Esophagus muscularis mucosa (tissue), 4 donors: ENCODE results near the gene HSPA12B. TPM values are rescaled to one million over a fixed set of nuclear protein-coding genes. Genes with fewer than 3 reads are reported as not detected.

Experiments used
- DNase-seq: peaks from one replicate; pipeline ENCODE4 v3.0.0-alpha.2; 2017; ENCODE audit errors: extremely low spot score
- H3K27ac ChIP-seq, 4 donors: fragments of 200-600 bp; sonication (generic); replicated peaks in 1 of 4; 1 replicate in 3 of 4; 2 replicates in 1 of 4; pipeline ENCODE4 v1.5.1; 2016 to 2019; ENCODE audit warnings: mild to moderate bottlenecking in 1 of 4
- H3K27me3 ChIP-seq, 4 donors: fragments of 200-600 bp; sonication (generic); one replicate each; pipeline versions ENCODE4 v1.5.1 to v1.6.0; 2016 to 2019
- H3K36me3 ChIP-seq, 4 donors: fragments of 200-600 bp; sonication (generic); one replicate each; pipeline ENCODE4 v1.5.1; 2016 to 2019
- H3K4me1 ChIP-seq, 4 donors: fragments of 200-600 bp; sonication (generic); one replicate each; pipeline ENCODE4 v1.5.1; 2016 to 2019
- H3K4me3 ChIP-seq, 4 donors: fragments of 200-600 bp; sonication (generic); 1 replicate in 2 of 4; 2 replicates in 2 of 4; pipeline ENCODE4 v1.5.1; 2016 to 2019; ENCODE audit warnings: mild to moderate bottlenecking in 4 of 4, moderate library complexity in 1 of 4
- H3K9me3 ChIP-seq, 4 donors: fragments of 200-600 bp; sonication (generic); 1 replicate in 3 of 4; 2 replicates in 1 of 4; pipeline ENCODE4 v1.5.1; 2016 to 2019
- CTCF ChIP-seq, 3 experiments: fragments of 200-600 bp in 2 of 3; fragments of 450-650 bp in 1 of 3; sonication (generic) in 2 of 3; IDR thresholded peaks; one replicate each; pipeline ENCODE4 v1.5.1; 2017 to 2019; ENCODE audit warnings: antibody characterized with exemption in 3 of 3, mild to moderate bottlenecking in 2 of 3, moderate library complexity in 1 of 3
- EP300 ChIP-seq: sonication (generic); formaldehyde crosslinking; IDR thresholded peaks from one replicate; pipeline ENCODE4 v1.6.1; 2017; ENCODE audit warnings: antibody characterized with exemption
- POLR2A ChIP-seq: fragments of 450-650 bp; IDR thresholded peaks from one replicate; pipeline ENCODE4 v1.6.1; 2017; ENCODE audit warnings: antibody characterized with exemption, moderate library complexity, mild to moderate bottlenecking, low read depth
- POLR2AphosphoS5 ChIP-seq, 2 donors: sonication (generic); formaldehyde crosslinking; IDR thresholded peaks; one replicate each; pipeline ENCODE4 v1.6.1; 2017; ENCODE audit warnings: antibody characterized with exemption in 2 of 2
- WGBS: methylation state at CpG from one replicate; pipeline ENCODE4 v1.1.5; 2018; 5-methylcytosine and 5-hydroxymethylcytosine counted together
- intact Hi-C: fragments of 100-400 bp; cut with DNase I; formaldehyde crosslinking; loops from one replicate; pipeline ENCODE4 v1.15.1; 2023
- total RNA-seq, 4 donors: library from RNA; depleted of rRNA; stranded (reverse); fragments of >200 nt; gene quantifications; one replicate each; pipeline versions ENCODE4 v1.1.0 to v1.2.1, GENCODE V29; 2016

HSPA12B gene
- total RNA-seq, 4 donors from 2014 or later = 8.9 to 22.2 (median 16.4) TPM

- intact Hi-C loops = no loop called here
- 81% methylated on average over 2 of the region's 2 CpGs for WGBS
These were observed 15.0 kb downstream of the HSPA12B start for GRCh38 chr20:3747471-3747870.

DNA sequence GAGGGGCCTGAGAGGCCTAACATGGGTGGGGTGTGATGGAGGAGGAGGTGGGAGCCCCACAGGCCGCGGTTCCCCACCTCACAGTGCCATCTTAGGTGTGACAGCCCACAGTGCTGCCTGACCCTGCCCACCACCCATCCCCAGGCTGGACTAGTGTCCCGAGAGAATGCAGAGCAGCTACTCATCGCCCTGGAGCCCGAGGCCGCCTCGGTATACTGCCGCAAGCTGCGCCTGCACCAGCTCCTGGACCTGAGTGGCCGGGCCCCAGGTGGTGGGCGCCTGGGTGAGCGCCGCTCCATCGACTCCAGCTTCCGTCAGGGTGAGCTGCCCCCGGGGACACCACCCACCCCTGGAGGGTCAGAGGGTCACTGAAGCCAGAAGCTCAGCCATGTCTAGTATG, 15.6 kb downstream of the HSPA12B start:
- H3K9me3 ChIP-seq = no peaks in the 10 kb centered on the region
- intact Hi-C loops = no loop called here
- peaks cover 31 to 44% (median 33%) of the 10 kb centered on the region in 4 donors for H3K4me1 ChIP-seq
- TF ChIP-seq POLR2AphosphoS5 (IDR thresholded peaks at IDR 0.05) (no peak), EP300 (no peak), CTCF (IDR thresholded peaks at IDR 0.05) (no peak), POLR2A (no peak)
- H3K4me3 ChIP-seq = no peak overlapping the region
- WGBS = 100% methylated on average over 4 of the region's 16 CpGs
- peaks cover 0 to 28% (median 0%) of the 10 kb centered on the region in 4 donors for H3K27me3 ChIP-seq
- no peak overlapping the region for H3K27ac ChIP-seq
- no peak for DNase-seq
- H3K36me3 ChIP-seq = peaks cover 0 to 90% (median 42%) of the 10 kb centered on the region in 4 donors

More at GRCh38 chr20:3747471-3747870, 15.0 kb downstream of the HSPA12B start:
- H3K27ac ChIP-seq = no peak overlapping the region
- no peaks in the 10 kb centered on the region for H3K9me3 ChIP-seq
- peaks cover 0 to 91% (median 41%) of the 10 kb centered on the region in 4 donors for H3K36me3 ChIP-seq
- no peak for TF ChIP-seq CTCF (IDR thresholded peaks at IDR 0.05)
- H3K27me3 ChIP-seq = peaks cover 0 to 28% (median 0%) of the 10 kb centered on the region in 4 donors
- no peak overlapping the region for H3K4me3 ChIP-seq
- DNase-seq = no peak
- peaks cover 25 to 38% (median 27%) of the 10 kb centered on the region in 4 donors for H3K4me1 ChIP-seq

- Histone ChIP-seq H3K27ac (no peak overlapping the region), H3K36me3 (peaks cover 0 to 78% (median 47%) of the 10 kb centered on the region in 4 donors), H3K4me3 (peak overlapping the region in 1 of 4 donors; percentile 14), H3K4me1 (peaks cover 37 to 54% (median 42%) of the 10 kb centered on the region in 4 donors), H3K9me3 (no peaks in the 10 kb centered on the region), H3K27me3 (peaks cover 0 to 28% (median 0%) of the 10 kb centered on the region in 4 donors)
- intact Hi-C loops = no loop called here
- TF ChIP-seq CTCF (IDR thresholded peaks at IDR 0.05) = no peak
- no peak for TF ChIP-seq POLR2A
- TF ChIP-seq POLR2AphosphoS5 (IDR thresholded peaks at IDR 0.05) = no peak
- TF ChIP-seq EP300 = no peak
- 88% methylated on average over 12 of the region's 24 CpGs for WGBS
- no peak for DNase-seq
These were observed 16.7 kb downstream of the HSPA12B start for GRCh38 chr20:3749087-3749688.

- peaks cover 0 to 71% (median 52%) of the 10 kb centered on the region in 4 donors for H3K36me3 ChIP-seq
- TF ChIP-seq CTCF (IDR thresholded peaks at IDR 0.05) = peak; percentile 53 to 69 (median 55)
- no peak for TF ChIP-seq POLR2AphosphoS5 (IDR thresholded peaks at IDR 0.05)
- intact Hi-C loops = no loop called here
These were observed 17.4 kb downstream of the HSPA12B start for GRCh38 chr20:3749689-3750531.

More at GRCh38 chr20:3749689-3750531, 17.4 kb downstream of the HSPA12B start:
- no peak for DNase-seq
- H3K27ac ChIP-seq = no peak overlapping the region
- H3K4me3 ChIP-seq = peak overlapping the region in 3 of 4 donors; percentile 7 to 23 (median 14)
- peaks cover 31 to 50% (median 37%) of the 10 kb centered on the region in 4 donors for H3K4me1 ChIP-seq
- peaks cover 0 to 23% (median 0%) of the 10 kb centered on the region in 4 donors for H3K27me3 ChIP-seq
- no peaks in the 10 kb centered on the region for H3K9me3 ChIP-seq
- WGBS = 66% methylated on average over 19 of the region's 72 CpGs
